Caco-2 (cell line): ENCODE data around the gene UBTD1. TPM values are rescaled to one million over a fixed set of nuclear protein-coding genes. Genes with fewer than 3 reads are reported as not detected.

ENCODE experiments used
- BruUV-seq: library from RNA; stranded (reverse); fragments of 400-500 nt; replicated peaks from 2 replicates; lab custom pipeline; 2021; lab: Mats Ljungman, UMichigan
- CTCF ChIA-PET: fragments of 300-600 bp; sonication (Branson Sonifier 250); formaldehyde crosslinking; loops from one replicate; lab custom pipeline; 2022; ENCODE audit warnings: antibody characterized with exemption; lab: Charles Lee
- POLR2A ChIA-PET: fragments of 300-600 bp; sonication (Branson Sonifier 250); formaldehyde crosslinking; loops from one replicate; lab custom pipeline; 2022; ENCODE audit warnings: antibody characterized with exemption; lab: Charles Lee
- DNase-seq, 2 experiments: peaks; one replicate each; pipeline versions ENCODE4 v3.0.0 to v3.0.0-alpha.2; 2020 to 2022
- H3K27me3 ChIP-seq: replicated peaks from 2 replicates; pipeline ENCODE4 v1.6.0; 2011; ENCODE audit warnings: low read length; ENCODE audit not compliant: control insufficient read depth, insufficient read depth
- H3K36me3 ChIP-seq: 2 replicates; pipeline ENCODE4 v1.5.1; 2011; ENCODE audit warnings: low read length; ENCODE audit not compliant: control insufficient read depth, insufficient read depth
- H3K4me1 ChIP-seq: fragments of 250-450 bp; sonication (Bioruptor Pico); 2 replicates; pipeline ENCODE4 v1.5.1; 2020; ENCODE audit warnings: mild to moderate bottlenecking
- H3K4me3 ChIP-seq: 2 replicates; pipeline ENCODE4 v1.5.1; 2011; ENCODE audit warnings: low read depth, mild to moderate bottlenecking, control low read depth, low read length
- H3K9me3 ChIP-seq: fragments of 250-450 bp; sonication (Bioruptor Pico); 2 replicates; pipeline ENCODE4 v1.5.1; 2020; ENCODE audit warnings: mild to moderate bottlenecking, moderate library complexity
- H3K27ac Mint-ChIP-seq: one replicate; pipeline ENCODE4 v1.8.0; 2022; ENCODE audit warnings: mixed read lengths; ENCODE audit not compliant: unreplicated experiment
- H3K27me3 Mint-ChIP-seq: one replicate; pipeline ENCODE4 v1.8.0; 2022; ENCODE audit warnings: mixed read lengths; ENCODE audit not compliant: insufficient read depth, unreplicated experiment
- H3K36me3 Mint-ChIP-seq: one replicate; pipeline ENCODE4 v1.8.0; 2022; ENCODE audit warnings: mild to moderate bottlenecking, mixed read lengths; ENCODE audit not compliant: insufficient read depth, unreplicated experiment
- H3K4me1 Mint-ChIP-seq: one replicate; pipeline ENCODE4 v1.8.0; 2022; ENCODE audit warnings: low read depth, mixed read lengths; ENCODE audit not compliant: unreplicated experiment
- H3K4me3 Mint-ChIP-seq: one replicate; pipeline ENCODE4 v1.8.0; 2022; ENCODE audit warnings: mild to moderate bottlenecking, moderate library complexity, mixed read lengths; ENCODE audit not compliant: unreplicated experiment
- H3K9me3 Mint-ChIP-seq: one replicate; pipeline ENCODE4 v1.8.0; 2022; ENCODE audit warnings: mixed read lengths; ENCODE audit not compliant: unreplicated experiment
- CTCF ChIP-seq, 2 experiments: fragments of 200-600 bp in 1 of 2; IDR thresholded peaks; 1 replicate in 1 of 2; 2 replicates in 1 of 2; pipeline versions ENCODE4 v1.5.1 to v1.8.0; 2011 to 2022; ENCODE audit warnings: antibody characterized with exemption in 1 of 2, control low read depth in 1 of 2, inconsistent platforms in 1 of 2, low read depth in 1 of 2, low read length in 1 of 2, mild to moderate bottlenecking in 1 of 2, moderate library complexity in 1 of 2; ENCODE audit not compliant: insufficient read depth in 1 of 2, severe bottlenecking in 1 of 2, unreplicated experiment in 1 of 2
- intact Hi-C: fragments of 100-400 bp; cut with micrococcal nuclease; formaldehyde crosslinking; loops from one replicate; pipeline ENCODE4 v1.10.0; 2022; ENCODE audit not compliant: unreplicated experiment
- total RNA-seq: library from RNA; stranded (reverse); gene quantifications from 2 replicates; pipeline ENCODE4 v1.2.3, GENCODE V29; 2022

UBTD1 gene
- total RNA-seq, 1 experiment from 2014 or later, result 11.4 TPM

- no peaks in the 10 kb centered on the region for H3K9me3 ChIP-seq
- no TSS peak for BruUV-seq
- intact Hi-C loops, result no loop called here
- no peak for TF ChIP-seq CTCF (IDR thresholded peaks at IDR 0.05; ENCODE audit: insufficient read depth in 1 of 2, low read depth in 1 of 2, low read length in 1 of 2, severe bottlenecking in 1 of 2, unreplicated experiment in 1 of 2)
- no peaks in the 10 kb centered on the region for H3K36me3 ChIP-seq
- H3K4me1 ChIP-seq, result peaks cover 33% of the 10 kb centered on the region
- H3K27me3 ChIP-seq, result no peaks in the 10 kb centered on the region
- H3K27me3 Mint-ChIP-seq, result no peaks in the 10 kb centered on the region
- no peak overlapping the region for H3K4me3 Mint-ChIP-seq
- H3K27ac Mint-ChIP-seq, result peak overlapping the region; percentile 82
- ChIA-PET POLR2A (interaction anchor here (0.5 kb wide), 1 partner anchor 72 kb away, joined by 3 read pairs; no protein-coding TSS in a partner anchor), CTCF (interaction anchor here (1.4 to 3.0 kb wide), 6 partner anchors 14 to 116 kb away, joined by 3 to 39 read pairs (median 8); partner anchors contain the start of genes AVPI1, HOGA1 and UBTD1)
- H3K4me1 Mint-ChIP-seq, result peaks cover 24% of the 10 kb centered on the region
- no peak overlapping the region for H3K4me3 ChIP-seq
- H3K36me3 Mint-ChIP-seq, result peaks cover 8% of the 10 kb centered on the region
- no peak for DNase-seq
- no peaks in the 10 kb centered on the region for H3K9me3 Mint-ChIP-seq
These were observed 72.2 kb downstream of the UBTD1 start for GRCh38 chr10:97570789-97571471.

GRCh38 chr10:97571622-97572021 lies 72.9 kb downstream of the UBTD1 start:
- peaks cover 24% of the 10 kb centered on the region for H3K4me1 Mint-ChIP-seq
- H3K27ac Mint-ChIP-seq, result peak overlapping the region; percentile 82
- intact Hi-C loops, result loop anchor here (1.0 kb wide), 1 partner anchor 41 kb away; no protein-coding TSS in a partner anchor
- peaks cover 33% of the 10 kb centered on the region for H3K4me1 ChIP-seq
- no peaks in the 10 kb centered on the region for H3K36me3 ChIP-seq
- H3K9me3 ChIP-seq, result no peaks in the 10 kb centered on the region
- peaks cover 8% of the 10 kb centered on the region for H3K36me3 Mint-ChIP-seq
- peak; percentile 57 to 78 for DNase-seq
- no peaks in the 10 kb centered on the region for H3K27me3 ChIP-seq
- no peak overlapping the region for H3K4me3 Mint-ChIP-seq
- no TSS peak for BruUV-seq
- no peak overlapping the region for H3K4me3 ChIP-seq
- no peak for TF ChIP-seq CTCF (IDR thresholded peaks at IDR 0.05; ENCODE audit: insufficient read depth in 1 of 2, low read depth in 1 of 2, low read length in 1 of 2, severe bottlenecking in 1 of 2, unreplicated experiment in 1 of 2)
- no peaks in the 10 kb centered on the region for H3K27me3 Mint-ChIP-seq
- H3K9me3 Mint-ChIP-seq, result no peaks in the 10 kb centered on the region
- POLR2A ChIA-PET, result interaction anchor here (0.5 kb wide), 1 partner anchor 73 kb away, joined by 3 read pairs; no protein-coding TSS in a partner anchor
- CTCF ChIA-PET, result interaction anchor here (0.6 to 3.0 kb wide), 11 partner anchors 13 to 115 kb away, joined by 3 to 39 read pairs (median 5); partner anchors contain the start of genes AVPI1, HOGA1, PI4K2A and UBTD1

GRCh38 chr10:97572214-97572989 lies 73.7 kb downstream of the UBTD1 start, which contains the start of gene ANKRD2:
TSS of gene ANKRD2 (plus strand) at chr10:97572779. CDS start at chr10:97572789, 10 bp downstream.
- POLR2A ChIA-PET, result no interaction called here

More at GRCh38 chr10:97572214-97572989, 73.7 kb downstream of the UBTD1 start, which contains the start of gene ANKRD2:
- DNase-seq, result peak; percentile 81 to 84
- Mint-ChIP-seq H3K4me3 (no peak within 1 kb of the TSS), H3K4me1 (peaks cover 24% of the 10 kb centered on the region), H3K36me3 (peaks cover 8% of the 10 kb centered on the region), H3K27me3 (no peaks in the 10 kb centered on the region), H3K27ac (peak within 1 kb of the TSS; percentile 82), H3K9me3 (no peaks in the 10 kb centered on the region)
- Histone ChIP-seq H3K4me1 (peaks cover 33% of the 10 kb centered on the region), H3K36me3 (no peaks in the 10 kb centered on the region), H3K9me3 (no peaks in the 10 kb centered on the region), H3K4me3 (no peak within 1 kb of the TSS), H3K27me3 (no peaks in the 10 kb centered on the region)
- no TSS peak for BruUV-seq
- peak; percentile 66 to 94 for TF ChIP-seq CTCF (IDR thresholded peaks at IDR 0.05; ENCODE audit: insufficient read depth in 1 of 2, low read depth in 1 of 2, low read length in 1 of 2, severe bottlenecking in 1 of 2, unreplicated experiment in 1 of 2)
- CTCF ChIA-PET, result interaction anchor here (0.6 to 3.0 kb wide), 14 partner anchors 9 to 114 kb away, joined by 3 to 39 read pairs (median 4); partner anchors contain the start of genes AVPI1, HOGA1, PI4K2A and UBTD1
- intact Hi-C loops, result loop anchor here (1.0 kb wide), 1 partner anchor 40 kb away; no protein-coding TSS in a partner anchor
